ENCODE data around the gene STK35. TPM values are rescaled to one million over a fixed set of nuclear protein-coding genes. Genes with fewer than 3 reads are reported as not detected.

The STK35 gene
- total RNA-seq, 2 donors from 2014 or later = 22.4 to 24.3 TPM

DNA sequence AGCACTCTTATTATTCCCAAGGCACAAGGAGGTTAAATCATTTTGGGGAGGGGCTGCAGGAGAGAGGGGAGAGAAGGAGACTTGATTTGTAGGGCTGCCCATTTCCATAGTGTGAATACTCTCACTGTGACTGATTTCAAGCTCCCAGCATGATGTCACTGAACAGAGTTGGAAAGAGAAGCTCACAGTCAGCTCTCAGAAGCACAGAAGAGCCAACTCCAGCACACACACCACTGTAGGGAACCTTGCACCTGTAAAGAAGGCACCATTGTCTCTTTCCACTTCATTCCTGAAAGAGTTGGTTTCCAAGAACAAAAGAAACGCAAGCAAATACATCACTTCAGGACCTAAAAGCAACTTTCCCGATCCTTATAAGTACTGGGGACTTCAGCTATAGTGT, 12.7 kb upstream of the STK35 start:
- no peak overlapping the region for H3K4me3 Mint-ChIP-seq
- H3K27ac Mint-ChIP-seq = no peak overlapping the region
- DNase-seq (no peak), ATAC-seq (replicated peaks in 1 of 2) (no peak)
- H3K36me3 Mint-ChIP-seq (ENCODE audit: insufficient read depth in 2 of 2) = no peaks in the 10 kb centered on the region
- H3K4me1 Mint-ChIP-seq (ENCODE audit: low read depth) = no peaks in the 10 kb centered on the region
- peaks cover 44% of the 10 kb centered on the region for H3K27me3 Mint-ChIP-seq (ENCODE audit: low read depth)
- no peaks in the 10 kb centered on the region for H3K9me3 Mint-ChIP-seq

DNA sequence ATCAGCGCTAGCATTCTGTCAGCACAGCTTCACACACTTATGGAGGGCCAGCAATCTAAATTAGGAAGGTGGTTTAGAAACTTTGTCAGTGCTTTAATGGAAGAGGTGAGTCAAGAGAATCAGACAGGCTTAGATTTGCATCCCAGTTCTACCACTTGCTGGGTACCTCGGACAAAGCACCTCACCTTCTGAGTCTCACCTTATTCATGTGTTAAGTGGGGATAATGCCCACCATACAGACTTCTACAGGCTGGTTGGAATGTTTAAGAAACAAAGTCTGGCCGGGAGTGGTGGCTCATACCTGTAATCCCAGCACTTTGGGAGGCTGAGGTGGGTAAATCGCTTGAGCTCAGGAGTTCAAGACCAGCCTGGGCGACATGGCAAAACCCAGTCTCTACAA, 12.2 kb upstream of the STK35 start:
- Mint-ChIP-seq H3K27me3 (ENCODE audit: low read depth) (peaks cover 46% of the 10 kb centered on the region), H3K4me3 (no peak overlapping the region), H3K36me3 (ENCODE audit: insufficient read depth in 2 of 2) (no peaks in the 10 kb centered on the region), H3K27ac (no peak overlapping the region), H3K9me3 (no peaks in the 10 kb centered on the region), H3K4me1 (ENCODE audit: low read depth) (no peaks in the 10 kb centered on the region)
- ATAC-seq (replicated peaks in 1 of 2) (no peak), DNase-seq (no peak)

DNA sequence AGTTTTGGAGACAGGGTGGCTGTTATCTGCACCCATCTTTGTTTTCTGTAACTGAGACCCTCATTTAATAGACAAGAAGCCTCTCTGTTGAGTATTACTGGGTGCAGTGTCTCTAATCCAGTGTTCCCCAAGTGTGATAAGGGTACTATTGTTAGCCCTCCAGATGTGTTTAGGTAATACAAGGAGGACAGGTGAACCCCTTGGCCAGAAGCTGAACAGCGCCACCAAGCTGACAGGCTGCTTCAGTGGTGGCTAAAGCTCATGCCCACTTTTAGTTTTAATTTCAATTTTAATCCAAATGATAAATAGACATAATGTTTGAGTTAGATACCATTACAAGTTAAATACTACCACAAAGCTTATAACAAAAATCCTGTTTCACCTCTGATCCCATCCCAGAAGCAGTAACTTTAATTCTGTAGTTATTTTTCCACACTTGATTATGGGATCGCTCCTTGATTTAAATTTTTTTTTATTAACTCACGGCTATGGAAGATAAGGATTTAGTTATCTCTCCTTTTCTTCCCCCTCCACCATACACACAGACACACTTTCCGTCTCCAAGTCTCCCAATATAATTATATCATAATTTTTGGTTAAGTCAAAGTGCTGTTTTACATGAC, 8.4 kb upstream of the STK35 start:
- Mint-ChIP-seq H3K4me1 (ENCODE audit: low read depth) (no peaks in the 10 kb centered on the region), H3K27me3 (ENCODE audit: low read depth) (peaks cover 47% of the 10 kb centered on the region), H3K27ac (no peak overlapping the region), H3K4me3 (no peak overlapping the region), H3K36me3 (ENCODE audit: insufficient read depth in 2 of 2) (no peaks in the 10 kb centered on the region), H3K9me3 (no peaks in the 10 kb centered on the region)
- DNase-seq (peak; percentile 28 to 48), ATAC-seq (replicated peaks in 1 of 2) (peak; percentile 49)

DNA sequence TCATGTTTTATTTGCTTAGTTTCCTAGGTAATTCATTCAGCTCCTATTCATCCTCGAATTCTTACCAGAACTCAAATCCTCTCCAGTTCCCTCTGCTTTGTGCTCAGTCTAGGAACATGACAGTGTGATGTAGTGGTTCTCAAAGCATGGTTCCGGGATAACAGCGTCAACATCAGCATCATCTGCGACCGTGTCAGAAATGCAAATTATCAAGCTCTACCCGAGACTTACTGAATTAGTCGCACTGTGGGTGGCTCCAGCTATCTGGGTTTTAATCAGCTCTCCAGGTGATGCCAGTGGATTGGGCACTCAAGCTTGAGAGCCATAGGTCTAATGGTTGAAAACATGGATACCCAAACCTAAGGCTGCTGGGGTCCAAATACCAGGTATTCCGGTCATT, 7.7 kb upstream of the STK35 start:
- Mint-ChIP-seq H3K4me3 (no peak overlapping the region), H3K4me1 (ENCODE audit: low read depth) (no peaks in the 10 kb centered on the region), H3K27me3 (ENCODE audit: low read depth) (peaks cover 41% of the 10 kb centered on the region), H3K9me3 (no peaks in the 10 kb centered on the region), H3K27ac (no peak overlapping the region), H3K36me3 (ENCODE audit: insufficient read depth in 2 of 2) (peaks cover 0 to 2% of the 10 kb centered on the region in 2 donors)
- no peak for DNase-seq
- peak; percentile 40 to 73 for ATAC-seq (replicated peaks in 1 of 2)

DNA sequence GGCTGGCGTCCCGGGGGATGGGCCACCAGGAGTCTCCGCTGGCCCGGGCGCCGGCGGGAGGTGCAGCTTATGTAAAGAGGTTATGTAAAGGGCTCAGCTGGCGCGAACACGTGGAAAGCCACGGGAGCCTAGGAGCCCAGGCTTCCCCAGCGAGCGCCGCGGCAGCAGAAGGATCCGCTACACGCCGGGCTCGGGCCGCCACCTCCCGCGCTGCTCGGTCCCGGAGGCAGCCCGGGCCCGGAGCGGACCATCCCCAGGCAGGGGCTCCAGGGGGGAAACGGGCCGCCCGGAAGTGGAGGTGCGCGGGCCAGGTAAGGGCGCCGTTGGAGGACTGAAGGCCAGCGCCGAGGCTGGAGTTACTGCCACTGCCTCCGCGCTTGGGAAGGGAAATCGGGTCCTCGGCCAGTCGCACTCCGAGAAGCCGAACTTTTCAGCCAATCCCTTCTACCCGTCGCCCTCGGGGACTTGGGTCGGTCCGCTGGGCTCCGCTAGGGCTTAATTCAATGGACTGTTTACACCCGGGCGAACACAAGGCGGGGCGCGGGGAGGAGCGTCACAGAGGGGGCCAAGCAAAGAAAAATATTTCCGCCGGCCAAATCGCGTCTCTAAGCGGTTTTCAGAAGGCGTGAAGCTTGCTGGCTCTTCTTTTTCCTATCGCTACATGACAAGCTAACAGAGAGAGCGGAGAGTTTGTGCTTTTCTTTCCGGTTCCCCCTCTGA, 398 bp downstream of the STK35 start:
- Mint-ChIP-seq H3K4me3 (peak overlapping the region; percentile 82 to 96), H3K36me3 (ENCODE audit: insufficient read depth in 2 of 2) (peaks cover 5 to 16% of the 10 kb centered on the region in 2 donors), H3K4me1 (ENCODE audit: low read depth) (peaks cover 55% of the 10 kb centered on the region), H3K9me3 (no peaks in the 10 kb centered on the region), H3K27ac (peak overlapping the region; percentile 99), H3K27me3 (ENCODE audit: low read depth) (no peaks in the 10 kb centered on the region)
- ATAC-seq (replicated peaks in 1 of 2) (peak; percentile 81 to 84), DNase-seq (peak; percentile 88 to 93)

DNA sequence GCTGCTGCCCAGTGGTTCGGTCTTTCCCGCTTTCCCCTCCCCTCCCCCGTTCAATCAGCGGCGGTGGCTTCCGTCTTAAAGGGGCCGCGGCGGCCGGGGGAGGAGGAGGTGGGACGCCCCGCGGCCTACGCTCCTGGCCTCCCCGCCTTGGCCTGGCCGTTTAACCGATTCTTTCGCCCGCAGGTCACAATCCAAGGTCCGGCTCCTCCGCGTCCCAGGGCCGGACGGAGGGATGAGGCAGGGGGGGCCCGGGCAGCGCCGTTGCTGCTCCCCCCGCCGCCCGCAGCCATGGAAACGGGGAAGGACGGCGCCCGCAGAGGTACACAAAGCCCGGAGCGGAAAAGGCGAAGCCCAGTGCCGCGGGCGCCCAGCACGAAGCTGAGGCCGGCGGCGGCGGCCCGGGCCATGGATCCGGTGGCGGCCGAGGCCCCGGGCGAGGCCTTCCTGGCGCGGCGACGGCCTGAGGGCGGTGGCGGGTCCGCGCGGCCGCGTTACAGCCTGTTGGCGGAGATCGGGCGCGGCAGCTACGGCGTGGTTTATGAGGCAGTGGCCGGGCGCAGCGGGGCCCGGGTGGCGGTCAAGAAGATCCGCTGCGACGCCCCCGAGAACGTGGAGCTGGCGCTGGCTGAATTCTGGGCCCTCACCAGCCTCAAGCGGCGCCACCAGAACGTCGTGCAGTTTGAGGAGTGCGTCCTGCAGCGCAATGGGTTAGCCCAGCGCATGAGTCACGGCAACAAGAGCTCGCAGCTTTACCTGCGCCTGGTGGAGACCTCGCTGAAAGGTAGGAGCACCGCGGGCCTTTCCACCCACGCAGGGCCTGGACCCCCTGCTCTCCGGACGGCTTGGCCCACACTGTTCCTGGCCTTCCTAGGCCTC, 1.2 kb downstream of the STK35 start:
- H3K9me3 Mint-ChIP-seq = no peaks in the 10 kb centered on the region
- peak; percentile 70 to 72 for ATAC-seq (replicated peaks in 1 of 2)
- H3K4me3 Mint-ChIP-seq = peak overlapping the region; percentile 82 to 96
- DNase-seq = peak; percentile 86 to 87
- H3K27ac Mint-ChIP-seq = peak overlapping the region; percentile 99
- peaks cover 5 to 16% of the 10 kb centered on the region in 2 donors for H3K36me3 Mint-ChIP-seq (ENCODE audit: insufficient read depth in 2 of 2)
- peaks cover 61% of the 10 kb centered on the region for H3K4me1 Mint-ChIP-seq (ENCODE audit: low read depth)
- H3K27me3 Mint-ChIP-seq (ENCODE audit: low read depth) = no peaks in the 10 kb centered on the region

DNA sequence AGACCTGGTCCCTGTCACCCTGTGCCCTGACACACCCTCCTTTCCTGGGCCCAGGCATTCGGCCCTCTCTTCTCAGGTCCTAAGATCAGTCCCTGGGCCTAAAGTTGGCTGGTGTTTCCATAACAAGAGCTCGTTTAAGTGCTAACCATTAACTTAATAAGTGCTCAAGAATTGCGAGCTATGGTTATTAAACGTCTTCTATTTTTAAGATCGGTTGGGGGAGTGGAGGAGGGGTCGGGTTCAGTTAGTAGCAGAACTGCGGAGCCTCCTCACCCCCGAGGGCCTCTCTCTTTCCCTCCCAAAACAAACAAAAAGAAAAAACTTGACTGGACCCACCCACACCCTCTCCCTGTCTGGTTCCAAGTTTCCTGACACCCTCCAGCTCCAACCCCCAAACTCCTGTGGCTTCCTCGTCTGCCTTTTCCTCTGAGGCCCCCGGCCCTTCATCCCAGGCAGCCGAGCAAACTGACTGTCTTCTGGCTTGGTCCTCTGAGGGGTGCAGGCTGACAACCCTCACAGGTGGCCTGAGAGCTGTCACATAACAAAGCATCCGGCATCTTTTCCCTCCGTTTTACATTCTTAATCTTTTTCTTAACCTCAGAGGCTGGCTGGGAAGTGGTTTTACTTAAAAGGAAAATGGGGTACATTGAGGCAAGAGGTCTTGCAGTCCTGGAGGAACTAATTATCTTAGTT, 2.0 kb downstream of the STK35 start:
- Mint-ChIP-seq H3K27ac (peak overlapping the region; percentile 83), H3K4me3 (peak overlapping the region; percentile 82 to 96), H3K9me3 (no peaks in the 10 kb centered on the region), H3K4me1 (ENCODE audit: low read depth) (peaks cover 68% of the 10 kb centered on the region), H3K27me3 (ENCODE audit: low read depth) (no peaks in the 10 kb centered on the region), H3K36me3 (ENCODE audit: insufficient read depth in 2 of 2) (peaks cover 5 to 16% of the 10 kb centered on the region in 2 donors)
- ATAC-seq (replicated peaks in 1 of 2) (no peak), DNase-seq (peak in 1 of 2 donors; percentile 3)

DNA sequence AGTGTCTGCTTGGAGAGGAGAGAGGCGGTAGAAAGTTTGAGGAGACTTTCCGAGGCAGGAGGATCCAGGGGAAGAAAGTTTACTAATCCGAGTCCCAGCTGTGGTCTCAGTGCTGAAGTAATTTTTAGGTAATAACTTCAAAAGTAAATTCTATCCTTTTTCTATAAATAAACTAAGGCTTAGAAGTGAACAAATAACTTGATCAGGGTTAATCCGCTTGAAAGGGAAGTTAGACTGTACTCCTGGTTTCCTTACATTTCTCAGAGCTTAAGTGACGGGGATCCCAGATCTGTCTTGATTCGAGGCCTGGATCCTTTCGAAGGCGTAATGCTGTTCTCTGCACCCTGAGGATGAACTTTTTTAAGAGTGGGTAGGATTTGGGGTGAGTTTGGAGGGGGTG, 2.6 kb downstream of the STK35 start:
- ATAC-seq (replicated peaks in 1 of 2) = no peak
- H3K4me1 Mint-ChIP-seq (ENCODE audit: low read depth) = peaks cover 74% of the 10 kb centered on the region
- peaks cover 7 to 11% of the 10 kb centered on the region in 2 donors for H3K36me3 Mint-ChIP-seq (ENCODE audit: insufficient read depth in 2 of 2)
- no peak for DNase-seq
- H3K9me3 Mint-ChIP-seq = no peaks in the 10 kb centered on the region
- peak overlapping the region; percentile 83 for H3K27ac Mint-ChIP-seq
- peak overlapping the region; percentile 82 to 96 for H3K4me3 Mint-ChIP-seq
- no peaks in the 10 kb centered on the region for H3K27me3 Mint-ChIP-seq (ENCODE audit: low read depth)

DNA sequence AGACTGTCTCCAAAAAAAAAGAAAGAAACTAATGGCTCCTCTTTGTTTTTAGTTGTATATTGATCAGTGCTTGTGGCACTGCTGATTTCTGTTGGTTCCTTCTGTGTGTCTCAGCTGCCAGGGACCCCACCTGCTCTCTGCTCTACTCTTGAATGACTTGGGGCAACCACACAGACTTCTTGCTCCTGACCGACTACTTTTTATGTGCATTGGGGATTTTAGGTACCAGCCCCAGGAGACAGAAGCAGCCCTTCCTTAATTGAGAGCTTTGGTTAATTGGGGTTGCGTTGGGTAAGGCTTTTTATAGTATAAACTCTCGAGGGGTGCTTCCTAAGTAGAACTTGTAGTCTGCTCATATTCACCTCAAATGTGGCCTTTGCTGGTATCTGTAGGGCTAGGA, 6.9 kb downstream of the STK35 start:
- DNase-seq (no peak), ATAC-seq (replicated peaks in 1 of 2) (no peak)
- Mint-ChIP-seq H3K4me3 (no peak overlapping the region), H3K9me3 (no peaks in the 10 kb centered on the region), H3K4me1 (ENCODE audit: low read depth) (peaks cover 92% of the 10 kb centered on the region), H3K36me3 (ENCODE audit: insufficient read depth in 2 of 2) (peaks cover 7 to 14% of the 10 kb centered on the region in 2 donors), H3K27ac (no peak overlapping the region), H3K27me3 (ENCODE audit: low read depth) (no peaks in the 10 kb centered on the region)

DNA sequence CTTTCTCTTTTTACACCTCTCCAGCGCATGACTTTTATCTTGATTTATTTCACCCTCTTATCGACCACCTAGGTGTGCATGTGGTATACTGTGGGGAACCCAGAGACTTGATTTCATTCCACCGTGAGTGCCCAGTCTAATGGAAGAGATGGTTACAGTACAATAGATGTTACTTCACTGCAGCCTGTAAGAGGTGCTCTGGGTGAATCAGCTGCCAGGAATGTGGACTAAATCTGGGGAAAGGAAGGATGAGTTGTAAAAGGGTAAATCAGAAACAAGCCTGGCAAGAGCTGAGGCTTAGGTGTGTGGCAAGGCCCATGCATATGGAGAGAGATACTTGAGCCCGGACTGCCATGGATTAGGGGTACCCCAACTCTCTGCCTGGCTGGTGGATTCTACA, 7.4 kb downstream of the STK35 start:
- Mint-ChIP-seq H3K4me3 (no peak overlapping the region), H3K27me3 (ENCODE audit: low read depth) (no peaks in the 10 kb centered on the region), H3K4me1 (ENCODE audit: low read depth) (peaks cover 92% of the 10 kb centered on the region), H3K9me3 (no peaks in the 10 kb centered on the region), H3K36me3 (ENCODE audit: insufficient read depth in 2 of 2) (peaks cover 7 to 14% of the 10 kb centered on the region in 2 donors), H3K27ac (no peak overlapping the region)
- ATAC-seq (replicated peaks in 1 of 2) = no peak
- no peak for DNase-seq

DNA sequence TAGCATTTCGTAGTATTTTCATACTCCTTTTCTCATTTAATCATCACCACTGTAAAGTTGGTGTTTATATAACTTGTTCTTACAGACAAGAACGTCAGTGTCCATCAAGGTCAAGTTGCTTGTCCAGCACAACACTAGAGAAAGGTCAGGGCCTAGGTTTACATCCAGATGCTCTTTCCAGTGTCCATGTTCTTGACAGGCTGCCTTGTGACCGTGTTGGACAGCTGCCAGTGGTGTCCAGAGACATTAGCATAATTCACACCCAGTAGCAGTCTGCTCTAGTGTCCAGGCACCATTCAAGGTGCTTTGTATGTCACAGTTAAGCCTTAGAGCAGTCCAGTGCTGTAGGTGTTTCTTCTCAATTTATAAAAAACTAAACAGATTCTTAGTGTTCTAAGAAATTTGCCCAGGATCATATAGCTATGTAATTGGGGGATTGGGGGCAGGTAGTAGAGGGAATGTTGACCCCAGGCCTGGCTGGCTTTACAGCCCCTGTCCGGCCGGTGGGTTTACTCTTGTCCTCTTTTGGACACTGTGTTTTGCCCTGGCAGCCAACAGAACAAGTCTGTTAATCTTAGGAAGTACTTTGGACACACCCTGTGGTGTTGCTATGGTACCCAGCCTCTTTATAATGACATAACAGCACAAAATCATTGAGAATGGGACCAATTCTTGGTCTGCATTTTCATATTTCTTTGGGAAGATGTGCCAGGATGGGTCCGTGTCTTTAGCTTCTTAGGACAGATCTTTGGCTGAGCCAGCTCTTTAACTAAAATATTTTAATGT, 8.0 kb downstream of the STK35 start:
- Mint-ChIP-seq H3K4me3 (no peak overlapping the region), H3K27me3 (ENCODE audit: low read depth) (no peaks in the 10 kb centered on the region), H3K36me3 (ENCODE audit: insufficient read depth in 2 of 2) (peaks cover 7 to 14% of the 10 kb centered on the region in 2 donors), H3K9me3 (no peaks in the 10 kb centered on the region), H3K27ac (no peak overlapping the region), H3K4me1 (ENCODE audit: low read depth) (peaks cover 92% of the 10 kb centered on the region)
- ATAC-seq (replicated peaks in 1 of 2) = no peak
- DNase-seq = no peak

DNA sequence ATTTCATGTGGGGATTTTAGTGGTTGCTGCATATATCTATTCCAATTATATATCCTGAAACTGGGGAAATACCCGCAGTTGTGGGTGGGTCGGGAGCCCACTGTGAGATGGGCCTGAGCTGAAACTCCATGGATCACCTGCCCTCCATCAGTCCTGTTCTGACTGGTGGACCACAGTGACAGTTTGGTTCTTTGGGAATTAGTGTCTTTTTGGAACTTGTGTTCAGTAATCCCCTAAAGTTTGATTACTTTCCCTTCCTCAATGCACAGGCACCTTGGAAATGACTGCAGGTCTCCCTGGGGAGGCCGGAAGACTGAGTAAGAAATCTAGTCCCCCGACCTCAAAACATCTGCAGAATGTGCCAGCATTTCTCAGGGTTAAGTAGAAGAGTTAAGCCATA, 11.3 kb downstream of the STK35 start:
- Mint-ChIP-seq H3K36me3 (ENCODE audit: insufficient read depth in 2 of 2) (peaks cover 4 to 12% of the 10 kb centered on the region in 2 donors), H3K27me3 (ENCODE audit: low read depth) (no peaks in the 10 kb centered on the region), H3K9me3 (no peaks in the 10 kb centered on the region), H3K27ac (no peak overlapping the region), H3K4me1 (ENCODE audit: low read depth) (peaks cover 66% of the 10 kb centered on the region), H3K4me3 (no peak overlapping the region)
- DNase-seq (no peak), ATAC-seq (replicated peaks in 1 of 2) (peak in 1 of 2 donors; percentile 17)
